Endothelial cell of umbilical vein (primary cell): ENCODE measurements around the gene FOXL3.

Experiments used
- CTCF ChIP-seq, 2 donors: IDR thresholded peaks; 1 replicate in 1 of 2; 2 replicates in 1 of 2; pipeline ENCODE4 v1.5.1; 2011; ENCODE audit warnings: low read length in 2 of 2, mild to moderate bottlenecking in 2 of 2, moderate library complexity in 2 of 2, control low read depth in 1 of 2, inconsistent platforms in 1 of 2, low read depth in 1 of 2; ENCODE audit not compliant: insufficient read depth in 1 of 2; ENCODE audit errors: extremely low read depth in 1 of 2
- EZH2 ChIP-seq: IDR thresholded peaks from 2 replicates; pipeline ENCODE4 v1.6.1; 2012; ENCODE audit warnings: borderline replicate concordance, low read depth, mild to moderate bottlenecking, moderate library complexity, low read length, inconsistent platforms; ENCODE audit not compliant: severe bottlenecking
- MAX ChIP-seq: IDR thresholded peaks from 2 replicates; pipeline ENCODE4 v1.6.1; 2011; ENCODE audit not compliant: insufficient read depth, insufficient read length
- POLR2AphosphoS5 ChIP-seq: IDR thresholded peaks from 2 replicates; pipeline ENCODE4 v1.6.1; 2012; ENCODE audit warnings: low read depth, mild to moderate bottlenecking, control low read depth, low read length, moderate library complexity; ENCODE audit not compliant: insufficient read depth

GRCh38 chr7:332646-333392, 42.8 kb downstream of the FOXL3 start:
- no peak for TF ChIP-seq EZH2
- TF ChIP-seq POLR2AphosphoS5, result peak; percentile 23
- peak; percentile 70 for TF ChIP-seq MAX
- peak; percentile 84 to 97 for TF ChIP-seq CTCF (IDR thresholded peaks at IDR 0.05; ENCODE audit: extremely low read depth in 1 of 2, insufficient read depth in 1 of 2, low read depth in 1 of 2, low read length in 2 of 2)
